Retinal pigment epithelial cell (primary cell): Measurements from ENCODE around the gene IL1RAPL1.

Experiments used
- DNase-seq: peaks from one replicate; pipeline ENCODE4 v3.0.0-alpha.2; 2010; ENCODE audit warnings: low read depth
- H3K4me3 ChIP-seq: 2 replicates; pipeline ENCODE4 v1.5.1; 2011; ENCODE audit warnings: mild to moderate bottlenecking, low read length, control low read depth, moderate library complexity
- TF ChIP-seq, protein P1 (sequence below): conservative IDR thresholded peaks from 2 replicates; pipeline ENCODE4 v1.5.1; 2011; ENCODE audit warnings: low read depth, low read length, control low read depth, inconsistent platforms

Gene IL1RAPL1

DNA sequence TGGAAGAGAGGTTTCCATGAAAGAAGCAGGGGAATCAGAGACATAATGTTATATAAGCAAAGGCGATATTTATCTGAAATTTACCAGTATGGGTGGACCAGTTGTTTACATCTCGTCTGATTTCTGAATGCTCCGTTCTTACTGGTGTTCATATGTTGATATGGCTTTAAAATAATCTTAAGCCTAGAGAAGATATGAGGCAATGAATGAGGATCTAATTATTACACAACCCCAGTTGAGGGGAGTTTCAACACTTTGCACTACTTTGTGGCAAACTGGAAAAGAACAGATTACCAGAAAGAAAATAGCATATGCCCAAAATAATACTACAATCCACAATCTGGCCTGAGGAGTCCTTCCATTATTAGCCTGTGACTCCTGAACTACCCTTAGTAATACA, 1364.8 kb downstream of the IL1RAPL1 start:
- H3K4me3 ChIP-seq, result no peak overlapping the region
- DNase-seq, result no peak
- TF ChIP-seq, protein P1, sequence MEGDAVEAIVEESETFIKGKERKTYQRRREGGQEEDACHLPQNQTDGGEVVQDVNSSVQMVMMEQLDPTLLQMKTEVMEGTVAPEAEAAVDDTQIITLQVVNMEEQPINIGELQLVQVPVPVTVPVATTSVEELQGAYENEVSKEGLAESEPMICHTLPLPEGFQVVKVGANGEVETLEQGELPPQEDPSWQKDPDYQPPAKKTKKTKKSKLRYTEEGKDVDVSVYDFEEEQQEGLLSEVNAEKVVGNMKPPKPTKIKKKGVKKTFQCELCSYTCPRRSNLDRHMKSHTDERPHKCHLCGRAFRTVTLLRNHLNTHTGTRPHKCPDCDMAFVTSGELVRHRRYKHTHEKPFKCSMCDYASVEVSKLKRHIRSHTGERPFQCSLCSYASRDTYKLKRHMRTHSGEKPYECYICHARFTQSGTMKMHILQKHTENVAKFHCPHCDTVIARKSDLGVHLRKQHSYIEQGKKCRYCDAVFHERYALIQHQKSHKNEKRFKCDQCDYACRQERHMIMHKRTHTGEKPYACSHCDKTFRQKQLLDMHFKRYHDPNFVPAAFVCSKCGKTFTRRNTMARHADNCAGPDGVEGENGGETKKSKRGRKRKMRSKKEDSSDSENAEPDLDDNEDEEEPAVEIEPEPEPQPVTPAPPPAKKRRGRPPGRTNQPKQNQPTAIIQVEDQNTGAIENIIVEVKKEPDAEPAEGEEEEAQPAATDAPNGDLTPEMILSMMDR, result no peak

DNA sequence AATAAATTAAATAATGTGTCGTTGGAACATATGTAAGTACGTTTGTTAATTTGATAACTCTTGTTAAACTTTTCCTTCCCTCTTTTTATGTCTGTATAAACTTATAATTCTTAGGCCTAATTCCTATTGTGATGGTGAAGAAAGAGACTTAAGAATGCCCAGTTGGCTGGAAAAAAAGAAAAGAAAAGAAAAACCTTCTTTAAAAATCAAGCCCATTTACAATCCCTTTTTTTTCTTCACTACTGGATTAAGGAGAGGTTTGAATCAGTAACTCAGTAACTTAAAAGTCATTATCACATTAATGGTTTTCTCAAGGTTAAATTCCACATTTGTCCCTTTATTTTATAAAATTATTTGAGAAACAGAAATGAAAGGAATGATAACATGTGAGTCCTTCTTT, 1374.8 kb downstream of the IL1RAPL1 start:
- H3K4me3 ChIP-seq, result no peak overlapping the region
- no peak for DNase-seq
- TF ChIP-seq, protein P1, result no peak

DNA sequence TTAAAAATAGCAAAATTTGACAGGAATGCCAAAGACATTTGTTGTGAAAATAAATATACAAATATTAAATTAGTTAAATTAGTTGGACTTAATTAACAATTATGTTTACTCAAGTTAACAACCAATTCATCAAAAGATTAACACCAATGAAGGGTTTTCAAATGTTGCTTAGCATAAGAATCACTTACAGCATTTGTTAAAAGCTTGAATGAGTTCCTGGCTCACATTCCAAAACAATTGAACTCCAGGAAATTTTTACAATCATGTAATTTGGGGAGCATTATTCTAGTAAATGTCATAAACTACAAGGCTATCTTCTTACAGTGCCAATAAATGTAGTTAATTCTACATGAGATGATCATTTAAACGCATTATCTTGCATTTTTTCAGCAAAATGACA, 1378.4 kb downstream of the IL1RAPL1 start:
- no peak overlapping the region for H3K4me3 ChIP-seq
- no peak for DNase-seq
- TF ChIP-seq, protein P1, result no peak

DNA sequence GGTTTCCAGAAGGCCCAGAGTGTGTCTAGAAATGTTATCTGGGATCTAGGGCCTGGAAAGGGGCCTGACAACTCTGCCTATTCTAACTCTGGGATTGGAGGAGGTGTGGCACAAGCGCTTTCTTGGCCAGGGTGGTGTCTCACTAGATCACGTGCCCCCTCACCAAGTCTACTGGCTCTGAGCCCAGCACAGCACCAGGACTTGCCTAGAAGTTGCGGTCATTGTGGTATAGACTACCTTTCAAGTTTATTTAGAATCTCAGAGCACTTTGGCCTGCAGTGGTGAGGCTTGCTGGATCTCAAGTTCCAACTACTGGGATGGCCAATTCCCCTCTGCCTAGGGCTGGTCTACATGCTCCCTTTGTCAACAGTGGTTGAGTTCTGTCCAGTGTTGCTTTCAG, 1404.8 kb downstream of the IL1RAPL1 start:
- DNase-seq, result no peak
- no peak overlapping the region for H3K4me3 ChIP-seq
- TF ChIP-seq, protein P1, result no peak

DNA sequence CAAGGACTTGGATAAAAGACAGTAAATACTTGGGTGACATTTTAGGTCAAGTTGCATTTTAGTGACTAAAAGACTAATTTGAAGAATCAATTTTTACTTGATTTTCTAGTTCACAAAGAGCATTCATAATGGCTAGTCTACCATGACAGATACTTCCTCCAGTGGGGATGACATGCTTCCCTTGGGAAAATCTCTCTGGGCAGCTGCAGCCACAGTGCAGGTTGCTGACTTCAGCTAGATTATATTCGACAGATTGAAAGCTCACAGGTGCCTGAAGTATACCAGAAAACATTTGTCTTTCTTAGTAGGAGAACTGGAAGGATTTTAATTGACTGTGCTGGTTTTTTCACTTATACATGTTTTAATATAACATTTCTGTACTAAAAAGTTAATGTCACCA, 1418.6 kb downstream of the IL1RAPL1 start:
- no peak overlapping the region for H3K4me3 ChIP-seq
- TF ChIP-seq, protein P1, result no peak
- no peak for DNase-seq
